ENCODE measurements around the gene FYB2.

DNA sequence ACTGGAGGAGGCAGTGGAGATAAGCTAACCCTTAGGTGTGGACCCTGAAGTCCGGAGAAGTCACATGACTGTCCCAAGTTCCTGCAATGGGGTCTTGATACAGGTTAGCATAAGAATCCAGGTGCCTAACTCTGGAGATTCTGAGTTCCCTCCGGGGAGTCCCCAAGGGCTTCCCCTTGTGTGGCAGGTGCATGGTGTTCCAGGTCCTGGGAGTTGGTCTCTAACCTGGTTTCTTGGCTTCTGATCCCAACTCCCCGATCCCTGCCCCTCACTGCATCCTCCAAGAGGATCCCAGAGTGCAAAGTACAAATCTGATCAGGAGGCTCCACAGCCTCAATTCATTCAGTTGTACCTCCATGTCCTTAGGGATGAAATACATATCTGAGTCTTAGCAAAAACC, 26.1 kb upstream of the FYB2 start:
- TF ChIP-seq POLR2A (IDR thresholded peaks at IDR 0.05) (no peak), CTCF (IDR thresholded peaks at IDR 0.05) (no peak)
